Measurements from ENCODE around the gene ULK3.

The ULK3 gene

DNA sequence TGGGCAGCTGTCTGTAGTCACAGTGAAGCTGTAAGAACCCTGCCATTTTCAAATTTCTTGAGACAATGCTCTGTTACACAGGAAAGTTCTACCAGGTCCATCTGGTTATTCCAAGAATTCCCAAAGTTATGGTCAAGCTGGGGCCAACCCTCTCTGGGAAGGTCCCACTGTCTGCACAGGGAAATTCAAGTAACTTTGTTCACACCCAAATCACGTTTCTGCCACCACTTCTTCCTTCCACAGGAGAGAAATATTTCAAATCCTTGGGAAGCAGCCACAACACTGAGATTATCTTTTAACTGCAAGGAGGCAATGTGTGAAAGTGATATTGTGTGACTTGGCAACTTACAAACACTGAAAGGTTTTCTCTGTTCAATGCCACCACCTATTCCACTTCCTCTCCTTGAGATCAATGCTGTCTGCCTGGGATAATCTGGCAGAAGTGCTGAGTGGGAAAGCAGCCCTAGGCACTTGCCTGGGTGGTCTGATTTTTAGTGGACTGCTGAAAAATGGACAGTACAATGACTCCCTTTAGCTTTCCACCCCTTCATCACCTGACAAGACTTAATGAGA is 24.6 kb upstream of the ULK3 start:
- FAIRE-seq: no peak

DNA sequence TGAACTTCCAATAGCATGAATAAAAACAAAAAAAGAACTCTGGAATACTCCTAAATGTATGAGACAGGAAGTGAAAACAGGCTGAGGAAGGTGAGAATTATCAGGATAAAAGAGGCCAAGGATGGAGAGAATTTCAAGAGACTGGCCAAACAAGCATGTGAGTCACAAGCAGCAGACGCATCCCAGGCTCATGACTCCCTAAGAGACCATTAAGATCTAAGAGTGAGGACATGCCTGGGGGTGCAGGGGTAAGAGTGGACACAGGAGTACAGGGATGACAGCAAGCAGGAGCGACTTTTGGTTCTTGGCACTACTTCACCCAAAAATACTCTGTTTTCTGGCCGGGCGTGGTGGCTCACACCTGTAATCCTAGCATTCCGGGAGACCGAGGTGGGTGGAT is 23.1 kb upstream of the ULK3 start:
- FAIRE-seq: no peak

DNA sequence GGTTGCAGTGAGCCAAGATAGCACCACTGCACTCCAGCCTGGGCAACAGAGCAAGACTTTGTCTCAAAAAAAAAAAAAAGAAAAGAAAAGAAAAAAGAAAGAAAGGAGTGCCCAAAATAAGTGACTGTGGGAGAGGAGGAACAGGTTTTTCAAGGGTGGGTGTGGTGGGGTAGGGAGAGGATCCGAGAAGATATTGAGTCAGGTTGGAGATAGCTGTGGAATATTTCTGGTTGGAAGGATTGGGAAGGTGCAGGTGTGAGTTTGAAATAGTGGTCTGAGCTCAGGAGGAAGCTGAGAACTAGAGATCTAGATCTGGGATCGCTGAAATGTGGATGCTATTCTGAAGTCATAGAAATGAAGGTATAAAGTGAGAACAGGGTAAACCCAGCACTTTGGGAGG is 22.4 kb upstream of the ULK3 start:
- no peak for FAIRE-seq

DNA sequence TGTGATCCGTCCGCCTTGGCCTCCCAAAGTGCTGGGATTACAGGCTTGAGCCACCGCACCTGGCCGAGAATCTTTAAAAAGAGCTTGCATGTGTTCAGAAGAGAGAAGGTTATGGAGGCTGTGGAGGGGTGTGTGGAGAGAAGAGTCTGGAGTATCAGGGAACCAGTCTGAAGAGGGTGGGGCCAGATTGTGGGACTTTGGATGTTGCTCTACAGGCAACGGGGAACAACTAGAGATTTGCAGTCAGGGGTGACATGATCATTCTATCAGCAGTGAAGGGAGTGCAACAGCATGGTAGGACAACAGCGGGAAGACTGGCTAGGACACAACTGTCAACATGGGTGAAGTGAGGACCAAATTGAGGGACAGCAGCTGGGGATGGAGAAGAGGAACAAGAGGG is 21.3 kb upstream of the ULK3 start:
- FAIRE-seq: no peak

DNA sequence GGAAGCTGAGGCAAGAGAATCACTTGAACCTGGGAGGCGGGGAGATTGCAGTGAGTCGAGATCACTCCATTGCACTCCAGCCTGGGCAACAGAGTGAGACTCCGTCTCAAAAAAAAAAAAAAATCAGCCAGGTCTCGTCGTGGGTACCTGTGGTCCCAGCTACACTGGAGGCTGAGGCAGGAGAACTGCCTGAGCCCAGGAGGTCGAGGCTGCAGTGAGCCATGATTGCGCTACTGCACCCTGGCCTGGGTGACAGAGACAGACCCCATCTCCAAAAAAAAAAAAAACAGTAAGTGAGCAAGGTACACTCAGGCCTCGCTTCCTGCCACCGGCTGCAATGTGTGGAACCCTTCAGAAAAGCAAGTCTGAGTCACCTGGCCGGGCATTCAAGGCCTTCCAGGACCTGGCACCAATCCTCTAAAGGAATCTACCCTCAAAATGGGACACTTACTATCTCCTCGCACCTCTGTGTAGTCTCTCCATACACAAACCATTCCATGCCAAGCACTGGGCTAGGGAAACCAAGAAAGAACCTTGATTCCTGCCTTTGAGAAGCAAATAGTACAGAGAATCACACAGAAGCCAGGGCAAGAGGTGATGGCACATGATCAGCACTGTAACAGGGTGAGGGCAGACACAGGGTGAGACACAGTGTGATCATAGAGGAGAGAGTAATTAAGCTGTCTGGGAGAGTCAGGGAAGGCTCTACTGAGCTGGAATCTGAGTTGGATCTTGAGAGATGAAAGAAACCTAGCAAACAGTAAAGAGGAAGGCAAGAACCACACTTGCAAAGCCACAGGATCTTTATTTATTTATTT is 20.5 kb upstream of the ULK3 start:
- FAIRE-seq: no peak

DNA sequence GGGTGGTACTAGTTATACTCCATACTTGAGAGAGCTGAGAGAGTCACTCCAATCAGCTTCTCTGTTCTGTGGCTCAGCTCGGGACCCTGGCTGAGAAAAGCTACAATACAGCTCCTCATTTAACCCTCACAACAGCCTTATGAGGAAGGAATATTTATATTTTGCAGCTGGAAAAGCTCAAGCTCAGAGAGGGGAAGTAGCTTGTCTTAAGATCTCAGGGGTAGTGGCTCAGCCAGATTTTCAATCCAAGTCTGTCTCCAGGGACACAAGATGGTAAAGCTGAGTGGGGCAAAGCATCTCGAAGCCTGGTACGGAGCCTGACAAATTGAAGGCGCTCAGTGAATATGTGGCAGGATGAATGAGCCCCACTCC is 15.4 kb upstream of the ULK3 start:
- no peak for FAIRE-seq

DNA sequence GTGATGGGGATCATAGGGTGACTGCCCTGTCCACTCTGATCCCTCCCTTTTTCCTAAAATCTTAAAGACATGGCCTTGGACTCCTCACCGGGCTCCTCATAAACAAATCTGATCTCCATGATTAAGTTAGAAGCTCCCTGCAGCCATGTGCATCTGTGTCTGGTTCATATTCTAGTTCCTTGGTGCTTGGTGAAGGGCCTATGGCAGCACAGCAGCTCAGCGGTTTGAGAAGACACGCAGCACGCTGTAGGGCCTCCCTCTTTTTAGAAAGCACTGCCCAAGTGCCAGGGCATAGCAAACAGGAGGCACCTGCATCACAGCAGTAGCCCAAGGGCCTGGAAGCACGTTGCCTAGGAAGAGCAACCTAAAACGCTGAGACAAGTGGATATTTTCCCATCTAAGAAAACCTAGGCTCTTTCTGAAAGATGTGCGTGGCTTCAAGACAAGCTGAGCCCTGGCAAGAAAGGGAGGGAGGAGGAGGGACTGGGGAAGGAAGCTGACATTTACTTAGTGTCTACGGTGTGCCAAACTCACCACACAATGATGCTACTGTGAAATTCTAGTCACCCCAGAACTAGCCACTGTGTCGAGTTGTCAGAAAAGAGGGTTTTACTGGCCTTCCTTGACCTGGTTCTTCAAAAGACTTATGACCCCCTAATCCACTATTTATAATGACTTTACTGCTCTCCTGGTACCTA is 14.9 kb upstream of the ULK3 start:
- FAIRE-seq: no peak

DNA sequence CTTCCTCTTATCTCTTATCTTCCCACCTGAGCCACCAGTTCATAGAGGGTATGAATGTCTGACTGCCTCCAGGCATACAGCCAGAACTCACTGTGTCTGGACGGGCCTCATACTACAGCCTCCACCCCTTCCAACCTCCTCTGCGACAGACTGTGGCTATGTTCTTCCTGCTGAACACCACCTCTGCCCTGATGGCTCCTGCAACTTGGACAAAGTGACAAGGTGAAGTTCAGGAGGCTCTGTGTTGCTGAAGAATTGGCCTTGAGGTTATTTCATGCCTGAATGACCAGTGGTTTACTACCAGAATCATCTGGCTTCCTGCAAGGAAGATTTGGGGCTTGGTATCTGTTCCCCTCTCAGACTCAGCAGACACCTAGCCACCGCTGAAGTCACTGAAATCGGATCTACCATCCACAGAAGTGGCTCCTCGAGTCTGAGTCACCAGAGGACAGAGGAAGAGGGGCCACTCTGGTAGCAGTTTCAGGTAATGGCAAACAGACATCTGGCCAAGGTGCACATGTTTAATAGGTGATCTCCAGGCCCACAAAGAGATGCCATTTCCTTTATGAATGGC is 14.2 kb upstream of the ULK3 start:
- no peak for FAIRE-seq

DNA sequence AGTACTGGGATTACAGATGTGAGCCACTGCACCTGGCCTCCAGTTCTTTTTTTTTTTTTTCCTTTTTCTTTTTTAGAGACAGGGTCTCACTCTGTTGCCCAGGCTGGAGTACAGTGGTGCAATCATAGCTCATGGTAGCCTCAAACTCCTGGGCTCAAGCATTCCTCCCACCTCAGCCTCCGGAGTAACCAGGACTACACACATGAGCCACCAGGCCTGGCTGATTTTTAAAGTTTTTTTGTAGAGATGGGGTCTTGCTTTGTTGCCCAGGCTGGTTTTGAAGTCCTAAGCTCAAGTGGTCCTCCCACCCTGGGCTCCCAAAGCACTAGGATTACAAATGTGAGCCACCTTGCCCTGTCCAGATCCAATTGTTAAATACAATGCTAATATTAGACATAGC is 13.6 kb upstream of the ULK3 start:
- FAIRE-seq: no peak

DNA sequence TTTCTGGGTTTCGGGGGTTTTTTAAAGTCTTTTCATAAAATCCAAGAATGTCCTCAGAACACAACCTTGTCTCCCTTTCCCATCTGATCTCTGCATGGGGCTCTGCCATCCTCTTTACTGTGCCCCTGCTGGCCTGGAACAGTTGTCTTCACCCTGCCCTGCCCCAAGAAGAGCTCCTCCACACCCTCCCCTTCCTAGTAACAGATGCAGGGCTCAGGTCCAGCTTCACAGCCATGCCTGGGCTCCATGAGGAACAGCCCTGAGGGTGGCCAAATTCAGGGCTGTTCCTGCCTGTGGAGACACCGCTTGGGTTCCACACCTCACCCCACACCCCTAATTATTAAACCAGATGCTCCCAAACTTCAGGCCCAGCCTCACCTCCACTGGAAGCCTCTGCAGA is 12.9 kb upstream of the ULK3 start:
- no peak for FAIRE-seq

DNA sequence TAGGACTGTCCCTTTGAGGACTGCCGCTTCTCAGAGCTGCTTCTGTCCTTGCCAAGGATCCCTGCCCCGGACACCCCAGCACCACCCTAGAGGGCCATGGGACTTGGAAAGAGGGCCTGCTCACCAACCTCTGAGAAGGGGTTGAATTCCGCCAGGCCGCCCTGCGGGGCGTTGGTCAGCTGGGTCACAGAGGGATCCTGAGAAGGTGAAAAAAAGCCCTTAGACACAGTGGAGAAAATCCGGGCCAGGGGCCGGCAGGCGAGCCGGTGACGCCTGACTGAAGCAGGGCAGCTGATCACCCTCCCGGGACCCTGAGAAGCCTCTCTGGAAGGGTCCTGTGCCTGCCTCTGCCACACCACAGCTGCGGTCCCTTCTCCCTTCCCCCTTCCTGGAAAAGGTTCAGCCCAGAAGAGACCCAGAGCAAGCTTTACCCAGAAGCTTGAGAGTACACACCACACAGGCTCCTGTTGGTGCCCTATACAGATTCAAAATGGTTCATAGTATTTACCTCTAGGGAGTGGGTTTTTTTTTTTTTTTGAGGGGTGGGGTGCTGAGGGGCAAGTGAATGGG is 11.6 kb upstream of the ULK3 start:
- FAIRE-seq: no peak

DNA sequence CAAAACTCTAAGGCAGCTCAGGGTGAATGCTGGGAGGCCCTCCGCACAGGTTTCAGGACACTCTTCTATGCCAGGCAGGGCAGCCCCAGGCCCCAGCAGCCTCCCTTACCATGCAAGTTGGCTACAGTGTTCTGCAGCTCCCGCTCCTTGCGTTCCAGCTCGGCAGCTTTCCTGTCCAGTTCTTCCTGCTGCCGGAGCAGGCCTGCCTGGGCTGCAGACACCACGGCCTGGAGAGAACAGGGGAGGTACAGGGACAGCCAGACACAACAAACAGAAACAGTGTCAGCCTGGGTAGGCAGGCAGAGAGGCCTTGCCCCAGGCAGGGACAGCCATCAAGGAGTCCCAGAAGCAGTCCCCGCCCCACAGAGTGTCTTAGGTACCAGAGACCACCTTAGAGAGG is 9.0 kb upstream of the ULK3 start:
- no peak for FAIRE-seq

DNA sequence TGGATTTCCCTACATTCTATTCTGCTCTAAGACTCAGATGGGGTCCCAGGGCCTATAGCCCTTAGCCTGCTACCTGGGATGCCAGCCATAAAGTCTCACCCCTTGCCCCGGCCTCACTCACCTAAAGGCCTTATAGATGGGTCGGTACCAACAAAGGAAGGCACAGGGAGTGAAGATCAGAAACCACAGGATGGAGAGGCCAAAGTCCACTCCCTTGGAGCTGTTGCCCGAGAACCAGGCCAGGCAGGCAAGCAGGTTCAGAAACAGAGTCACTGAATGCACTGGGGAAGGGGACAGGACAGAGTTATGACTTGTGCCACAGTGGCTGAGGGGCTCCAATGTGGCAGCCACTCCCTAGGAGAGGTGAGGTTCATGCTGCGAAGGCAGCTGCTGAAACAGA is 7.4 kb upstream of the ULK3 start:
- FAIRE-seq: no peak

DNA sequence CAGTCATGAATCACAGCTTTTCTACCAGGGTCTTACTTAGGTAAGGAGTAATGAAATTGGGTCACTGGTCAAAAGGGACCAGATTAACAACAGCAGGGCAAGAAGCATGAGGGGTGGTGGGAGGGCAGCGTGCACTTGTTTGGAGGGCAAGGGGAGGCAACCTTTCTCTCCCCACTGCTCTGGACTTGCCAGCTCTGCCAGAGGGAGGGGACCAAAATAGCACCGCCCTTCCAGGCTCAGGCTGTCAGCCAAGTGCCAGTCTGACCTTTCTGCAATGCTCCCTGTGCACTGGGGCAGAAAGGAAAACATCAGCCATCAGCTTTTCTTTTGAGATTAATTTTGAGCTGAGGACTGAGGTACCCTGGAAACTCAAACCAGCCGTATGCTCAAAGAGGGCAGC is 4.5 kb upstream of the ULK3 start:
- FAIRE-seq: no peak

DNA sequence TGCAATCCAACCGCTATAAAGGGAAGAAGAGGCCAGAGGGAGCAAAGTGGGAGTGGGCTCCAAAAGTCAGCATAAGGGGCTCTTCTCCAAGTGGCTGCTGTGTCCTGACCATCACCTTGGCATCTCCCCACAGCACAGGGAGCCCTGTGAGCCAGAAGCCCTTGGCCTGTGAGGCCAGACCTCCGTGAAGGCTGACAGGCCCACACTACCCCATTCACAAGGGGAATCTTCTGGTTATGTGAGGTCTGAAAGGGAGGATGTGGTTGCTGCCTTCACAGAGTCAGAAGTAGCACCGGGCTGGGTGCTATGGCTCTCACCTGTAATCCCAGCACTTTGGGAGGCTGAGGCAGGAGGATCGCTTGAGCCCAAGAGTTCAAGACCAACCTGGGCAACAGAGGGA is 2.6 kb upstream of the ULK3 start:
- FAIRE-seq: no peak

DNA sequence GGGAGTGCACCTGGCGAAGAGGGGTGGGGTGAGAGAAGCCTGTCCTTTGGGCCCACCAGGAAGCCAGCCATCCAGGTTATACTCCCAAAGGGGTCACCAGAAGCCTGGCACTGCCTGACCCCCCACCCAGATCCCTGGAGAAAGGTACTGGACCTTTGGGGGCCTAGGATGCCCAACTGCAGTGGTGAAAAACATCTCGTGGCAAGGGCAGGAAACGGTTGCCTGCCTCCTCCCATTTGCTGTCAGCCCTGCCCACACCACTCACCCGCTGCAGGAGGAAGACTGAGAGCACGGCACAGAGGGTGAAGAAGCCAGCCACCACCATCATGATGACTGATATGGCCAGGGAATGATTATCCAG is 2.2 kb upstream of the ULK3 start:
- FAIRE-seq: no peak

DNA sequence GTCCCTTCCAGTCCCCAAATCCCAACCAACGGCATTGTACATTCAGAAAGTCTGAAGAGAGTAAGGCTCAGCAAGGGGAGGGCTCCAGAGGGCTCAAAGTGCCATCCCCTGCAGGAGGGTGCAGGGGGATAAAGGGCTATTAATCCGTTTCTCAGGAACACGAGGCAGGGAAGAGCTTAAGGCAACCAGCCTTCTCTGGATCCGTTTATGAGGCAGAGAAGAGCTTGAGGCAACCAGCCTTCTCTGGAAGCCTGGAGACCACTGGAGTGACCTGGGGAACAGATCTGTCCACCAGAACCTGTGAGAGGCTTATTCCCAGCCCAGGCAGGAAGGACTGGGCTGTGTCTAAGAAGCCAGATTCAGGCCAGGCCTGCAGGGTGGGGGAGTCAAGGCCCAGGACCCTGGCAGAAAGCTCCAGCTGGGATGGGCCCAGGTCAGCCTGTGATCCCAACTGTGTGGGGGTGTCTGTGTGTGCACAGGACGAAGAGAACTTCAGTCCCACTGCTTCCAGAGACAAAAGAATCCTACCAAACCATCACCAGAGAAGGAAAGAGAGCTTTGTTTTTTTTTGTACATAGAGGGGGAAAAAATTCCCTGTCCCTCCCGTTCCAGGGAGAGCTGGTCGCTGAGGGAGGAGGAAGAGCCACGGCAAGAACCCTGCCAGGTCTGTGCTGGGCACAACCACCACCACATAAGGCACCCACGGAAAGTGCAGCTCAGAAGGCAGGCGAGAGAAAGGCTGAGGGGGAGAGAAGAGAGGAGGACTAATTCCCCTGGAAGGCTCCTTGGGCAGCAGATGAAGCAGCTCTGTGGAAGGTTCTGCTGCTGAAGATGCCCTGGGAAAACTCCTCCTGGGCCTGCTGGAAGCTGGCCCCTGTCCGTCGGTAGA is 1.6 kb upstream of the ULK3 start:
- no peak for FAIRE-seq

DNA sequence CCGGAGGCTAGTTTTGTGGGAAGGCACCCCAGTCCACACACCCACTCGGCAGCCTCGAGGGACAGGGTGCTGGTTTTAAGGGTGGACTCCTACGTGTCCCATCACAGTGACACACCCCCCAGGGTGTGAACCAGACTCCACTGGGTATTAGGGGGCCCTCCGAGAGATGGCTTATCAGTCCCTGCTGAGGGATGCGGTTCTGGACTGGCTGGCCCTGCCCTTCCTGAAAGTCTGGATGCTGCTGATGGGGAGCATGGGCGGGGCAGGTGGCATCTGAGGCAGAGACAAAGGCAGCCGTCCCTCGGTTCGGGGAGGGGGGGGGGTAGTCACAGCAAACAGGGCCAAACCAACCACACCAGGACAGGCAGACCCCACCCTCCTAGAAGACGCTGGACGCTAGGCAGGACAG is 939 bp upstream of the ULK3 start:
- FAIRE-seq: no peak

DNA sequence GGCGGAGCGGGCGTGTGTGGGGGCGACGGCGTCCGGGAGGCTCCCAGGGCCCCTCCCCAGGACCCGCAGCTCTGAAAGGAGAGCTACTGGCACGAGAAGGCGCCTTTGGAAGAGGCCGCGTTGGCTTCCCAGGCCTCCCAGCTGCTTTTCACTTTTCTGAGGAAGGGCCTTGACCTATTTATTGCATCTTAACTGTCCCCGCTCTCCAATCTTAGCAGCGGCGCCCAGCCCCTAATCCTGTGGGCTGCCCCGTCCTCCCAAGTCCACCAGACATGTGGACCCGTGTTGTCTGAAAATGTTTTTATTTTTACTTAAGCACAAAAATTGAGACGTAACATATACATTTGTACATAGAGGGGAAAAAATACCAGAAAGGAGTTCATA is 481 bp upstream of the ULK3 start:
- no peak for FAIRE-seq

DNA sequence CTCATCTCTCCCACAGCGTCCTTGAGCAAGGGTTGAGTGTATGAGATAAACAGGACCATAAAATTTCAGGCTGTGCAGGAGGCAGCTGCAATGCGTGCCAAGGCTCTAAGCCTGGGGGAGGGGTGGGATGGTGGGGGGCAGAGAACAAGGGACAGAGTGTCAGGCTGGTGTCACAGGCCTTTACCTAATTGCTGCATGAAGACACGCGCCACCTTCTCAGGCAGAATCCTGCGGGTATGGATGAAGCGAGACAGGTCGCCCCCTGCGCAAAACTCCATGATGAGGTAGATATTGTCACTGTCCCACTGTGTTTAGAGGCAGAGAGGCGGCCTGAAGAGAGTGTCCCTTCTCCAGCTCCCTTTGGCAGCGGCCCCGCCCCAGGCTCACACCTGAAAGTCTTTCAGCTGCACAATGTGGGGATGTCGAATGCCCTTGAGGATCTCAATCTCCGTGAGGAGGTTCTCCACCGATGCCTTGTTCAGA is 1.0 kb downstream of the ULK3 start:
- no peak for FAIRE-seq

DNA sequence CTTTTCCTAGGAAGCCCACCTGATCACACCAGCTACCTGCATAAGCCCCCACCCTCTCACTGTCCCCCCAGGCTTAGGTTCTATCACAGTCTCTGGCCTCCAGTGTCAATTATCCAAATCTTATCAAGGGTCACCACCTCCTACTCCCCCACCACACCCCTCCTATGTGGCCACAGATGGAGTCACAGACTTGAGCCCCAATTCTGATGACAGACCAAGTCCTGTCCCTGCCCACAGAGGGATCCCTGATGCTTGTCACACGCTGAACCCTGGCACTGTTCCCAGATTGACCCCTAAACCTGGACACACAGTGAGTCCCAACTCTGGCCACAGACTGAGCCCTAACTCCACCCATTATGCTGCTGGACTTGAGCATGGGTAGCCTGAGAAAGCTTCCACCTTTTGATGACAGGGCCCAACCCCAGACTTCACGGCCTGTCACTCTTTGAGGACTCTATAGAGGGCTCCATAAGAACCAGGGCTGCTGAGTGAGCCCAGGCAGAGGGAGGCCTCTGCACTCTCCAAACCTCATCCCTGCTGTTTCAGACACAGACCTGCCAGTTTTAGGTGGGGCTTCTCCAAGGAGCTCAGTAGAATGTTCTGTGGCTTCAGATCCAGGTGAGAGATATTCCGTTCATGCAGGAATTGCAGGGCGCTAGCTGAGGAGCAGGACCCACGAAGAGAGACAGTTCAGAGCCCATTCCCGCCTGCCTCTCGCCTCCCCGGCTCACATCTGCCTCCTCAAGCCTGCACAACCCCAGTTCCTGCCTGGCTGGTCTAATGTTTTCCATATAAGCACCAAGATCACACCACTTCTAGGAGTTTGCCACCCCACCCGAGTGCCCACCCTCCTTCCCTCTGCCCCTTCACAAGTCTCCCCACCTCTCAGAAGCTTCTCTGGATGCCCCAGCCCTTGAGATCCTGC is 1.8 kb downstream of the ULK3 start:
- no peak for FAIRE-seq
